Measurements from ENCODE around the gene COMMD1.

The COMMD1 gene

GRCh38 chr2:62151306-62151638 is 245.8 kb downstream of the COMMD1 start (continued):
- TF ChIP-seq ZNF518A (tag by site-specific recombination; conservative IDR thresholded peaks at IDR 0.05; ENCODE audit: low read depth) (no peak), GLIS1 (tag by site-specific recombination; IDR thresholded peaks at IDR 0.05) (no peak), ZNF354C (tag by site-specific recombination; IDR thresholded peaks at IDR 0.05; ENCODE audit: borderline replicate concordance, low read depth) (no peak), ZNF169 (tag by site-specific recombination; IDR thresholded peaks at IDR 0.05) (no peak), OVOL3 (tag by site-specific recombination; IDR thresholded peaks at IDR 0.05) (no peak)

DNA sequence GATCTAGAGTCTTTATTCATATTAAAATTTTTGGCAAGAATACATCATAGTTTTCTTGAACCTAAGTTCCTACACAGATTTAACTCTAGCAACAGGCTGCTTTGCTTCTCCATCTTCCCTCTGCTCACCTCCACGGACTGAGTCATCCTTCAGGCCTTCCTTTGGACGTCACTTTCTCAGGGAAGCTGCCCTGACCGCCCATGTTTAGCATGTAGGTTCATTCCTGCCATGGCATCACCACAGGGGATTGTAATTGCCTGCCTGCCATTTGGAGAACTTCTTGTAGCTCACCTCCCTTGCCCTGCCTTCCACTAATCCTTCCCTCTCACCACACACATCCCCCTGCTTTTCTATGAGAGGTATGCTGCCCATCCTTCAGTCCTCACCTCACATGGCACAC is 246.5 kb downstream of the COMMD1 start:
- Histone ChIP-seq H3K9me3 (ENCODE audit: control insufficient read depth, insufficient read depth, low read depth, low read length) (no peaks in the 10 kb centered on the region), H3K4me3 (ENCODE audit: low read depth, low read length) (no peak overlapping the region), H3K27ac (ENCODE audit: extremely low read depth, low read depth, low read length) (no peak overlapping the region), H3K4me1 (ENCODE audit: control insufficient read depth, insufficient read depth, low read length) (no peaks in the 10 kb centered on the region), H3K36me3 (ENCODE audit: control insufficient read depth in 2 of 2, insufficient read depth in 1 of 2, low read length in 2 of 2) (no peaks in the 10 kb centered on the region)
- no peak for TF ChIP-seq OSR2 (tag by site-specific recombination; IDR thresholded peaks at IDR 0.05)
- TF ChIP-seq ZSCAN5A (tag by site-specific recombination; IDR thresholded peaks at IDR 0.05): no peak
- no peak for TF ChIP-seq ZNF621 (tag by site-specific recombination; IDR thresholded peaks at IDR 0.05)
- TF ChIP-seq ZNF138 (tag by site-specific recombination; IDR thresholded peaks at IDR 0.05; ENCODE audit: borderline replicate concordance): no peak
- no peak for TF ChIP-seq ZFP41 (tag by site-specific recombination; IDR thresholded peaks at IDR 0.05; ENCODE audit: borderline replicate concordance)
- TF ChIP-seq ZFHX2 (tag by site-specific recombination; conservative IDR thresholded peaks at IDR 0.05): no peak
- no peak for TF ChIP-seq OVOL3 (tag by site-specific recombination; IDR thresholded peaks at IDR 0.05)
- no peak for TF ChIP-seq KLF1 (tag by site-specific recombination; IDR thresholded peaks at IDR 0.05)
- no peak for TF ChIP-seq CTCF (tag by site-specific recombination; IDR thresholded peaks at IDR 0.05)
- no peak for TF ChIP-seq TSHZ1 (tag by site-specific recombination; IDR thresholded peaks at IDR 0.05; ENCODE audit: borderline replicate concordance)
- TF ChIP-seq ZXDB (tag by site-specific recombination; IDR thresholded peaks at IDR 0.05): no peak
- TF ChIP-seq ZBTB17 (tag by site-specific recombination; IDR thresholded peaks at IDR 0.05): no peak
- CTCF ChIA-PET: interaction anchor here (0.9 kb wide), 1 partner anchor 180 kb away, joined by 3 read pairs; no protein-coding TSS in a partner anchor
- POLR2A ChIA-PET: no interaction called here
